Measurements from ENCODE around the gene SCD5.

The SCD5 gene

DNA sequence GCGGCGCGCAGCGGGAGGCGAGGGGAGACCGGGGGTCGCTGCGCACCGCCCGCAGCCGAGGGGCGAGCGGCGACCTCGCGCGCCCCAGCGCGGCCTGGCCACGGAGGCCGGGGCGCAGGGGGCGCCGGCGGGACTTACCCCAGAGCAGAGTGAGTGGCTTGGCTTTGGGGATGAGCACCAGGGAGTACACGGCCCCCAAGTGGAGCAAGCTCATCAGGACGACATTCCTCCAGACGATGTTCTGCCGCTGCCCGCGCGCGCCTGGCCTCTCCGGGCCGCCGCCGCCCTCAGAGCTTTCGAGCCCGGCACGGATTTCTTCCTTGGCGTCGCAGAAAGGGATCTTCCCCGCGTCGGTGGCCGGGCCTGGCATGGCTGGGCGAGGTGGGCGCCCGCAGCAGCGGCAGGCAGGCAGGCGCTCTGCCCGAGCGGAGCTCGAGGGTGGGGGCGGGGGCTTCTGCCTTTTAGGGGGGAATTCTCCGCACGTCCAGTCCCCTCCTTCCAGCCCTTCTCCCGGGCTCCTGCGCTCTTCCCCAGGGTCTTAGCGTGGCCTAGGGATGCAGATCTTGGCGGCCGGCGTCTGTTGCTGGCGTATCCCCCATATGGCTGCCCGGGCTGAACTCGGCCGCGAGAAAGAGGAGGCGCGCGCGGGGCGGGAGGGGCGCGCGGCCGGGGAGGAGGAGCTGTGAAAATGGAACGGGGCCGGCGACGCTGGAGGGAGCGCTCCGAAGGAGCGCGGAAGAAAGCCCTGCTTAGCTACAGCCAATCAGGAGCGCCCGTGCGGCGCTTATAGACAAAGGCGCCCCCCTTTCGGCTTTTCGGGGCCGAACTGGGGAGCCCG lies at the start of gene SCD5:
Gene SCD5 (minus strand): TSS at position 629 of the 838 bp plus-strand sequence. CDS start 259 bp downstream, at position 370.
- Histone ChIP-seq H2AFZ (ENCODE audit: low read length) (peak within 1 kb of the TSS; percentile 68), H3K36me3 (replicated peaks; ENCODE audit: insufficient read depth, low read length) (no peaks in the 10 kb centered on the region), H3K27me3 (replicated peaks; ENCODE audit: insufficient read depth, low read length) (no peaks in the 10 kb centered on the region), H3K4me2 (ENCODE audit: low read depth, low read length) (peak within 1 kb of the TSS; percentile 90), H3K9ac (ENCODE audit: low read length) (peak within 1 kb of the TSS; percentile 23; the same call in 1 of the 2 replicates), H3K9me2 (replicated peaks; ENCODE audit: insufficient read depth, low read length) (no peaks in the 10 kb centered on the region), H3K9me3 (replicated peaks; ENCODE audit: insufficient read depth, low read length) (no peaks in the 10 kb centered on the region), H3K4me3 (ENCODE audit: low read length) (peak within 1 kb of the TSS; percentile 77), H3K27ac (ENCODE audit: low read length) (peak within 1 kb of the TSS; percentile 5; the same call in 1 of the 2 replicates), H3F3A (ENCODE audit: insufficient read depth, low read length) (peaks cover 5% of the 10 kb centered on the region; the same call in 1 of the 2 replicates), H3K4me1 (ENCODE audit: low read length) (peaks cover 9% of the 10 kb centered on the region), H3K79me2 (ENCODE audit: low read length) (no peaks in the 10 kb centered on the region), H4K20me1 (ENCODE audit: insufficient read depth, low read length) (no peaks in the 10 kb centered on the region)
- DNase-seq = peak; percentile 78
- TF ChIP-seq, protein P1, sequence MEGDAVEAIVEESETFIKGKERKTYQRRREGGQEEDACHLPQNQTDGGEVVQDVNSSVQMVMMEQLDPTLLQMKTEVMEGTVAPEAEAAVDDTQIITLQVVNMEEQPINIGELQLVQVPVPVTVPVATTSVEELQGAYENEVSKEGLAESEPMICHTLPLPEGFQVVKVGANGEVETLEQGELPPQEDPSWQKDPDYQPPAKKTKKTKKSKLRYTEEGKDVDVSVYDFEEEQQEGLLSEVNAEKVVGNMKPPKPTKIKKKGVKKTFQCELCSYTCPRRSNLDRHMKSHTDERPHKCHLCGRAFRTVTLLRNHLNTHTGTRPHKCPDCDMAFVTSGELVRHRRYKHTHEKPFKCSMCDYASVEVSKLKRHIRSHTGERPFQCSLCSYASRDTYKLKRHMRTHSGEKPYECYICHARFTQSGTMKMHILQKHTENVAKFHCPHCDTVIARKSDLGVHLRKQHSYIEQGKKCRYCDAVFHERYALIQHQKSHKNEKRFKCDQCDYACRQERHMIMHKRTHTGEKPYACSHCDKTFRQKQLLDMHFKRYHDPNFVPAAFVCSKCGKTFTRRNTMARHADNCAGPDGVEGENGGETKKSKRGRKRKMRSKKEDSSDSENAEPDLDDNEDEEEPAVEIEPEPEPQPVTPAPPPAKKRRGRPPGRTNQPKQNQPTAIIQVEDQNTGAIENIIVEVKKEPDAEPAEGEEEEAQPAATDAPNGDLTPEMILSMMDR (IDR thresholded peaks at IDR 0.05; ENCODE audit: low read length) = no peak
- TF ChIP-seq EZH2 (optimal IDR thresholded peaks at IDR 0.05; ENCODE audit: low read depth, low read length) = no peak
- TF ChIP-seq EZH2phosphoT487 (IDR thresholded peaks at IDR 0.05; ENCODE audit: low read length) = no peak

DNA sequence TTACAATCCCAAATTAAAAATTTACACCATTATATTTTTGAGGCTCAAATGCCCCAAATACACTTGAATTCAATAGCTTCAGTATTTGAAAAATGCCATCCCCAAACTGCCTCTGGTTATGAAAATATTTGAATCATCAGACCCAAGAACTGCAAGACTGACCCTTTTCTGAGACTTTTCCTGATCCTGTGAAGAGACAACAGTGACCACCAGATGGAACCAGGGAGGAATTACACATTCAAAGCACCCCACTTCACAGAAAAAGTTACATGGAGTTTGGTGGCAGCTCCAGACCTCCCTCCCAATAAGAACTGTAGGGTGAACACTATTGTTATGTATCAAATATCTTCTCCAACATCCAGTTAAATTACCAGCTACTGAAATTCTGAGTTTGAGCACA lies 44.0 kb upstream of the SCD5 start:
- H2AFZ ChIP-seq (ENCODE audit: low read length) = no peak overlapping the region
- H3K4me2 ChIP-seq (ENCODE audit: low read depth, low read length) = no peak overlapping the region
- no peaks in the 10 kb centered on the region for H3K4me1 ChIP-seq (ENCODE audit: low read length)
- H4K20me1 ChIP-seq (ENCODE audit: insufficient read depth, low read length) = no peaks in the 10 kb centered on the region
- no peak overlapping the region for H3K4me3 ChIP-seq (ENCODE audit: low read length)
- no peaks in the 10 kb centered on the region for H3F3A ChIP-seq (ENCODE audit: insufficient read depth, low read length)
- H3K9me2 ChIP-seq (replicated peaks; ENCODE audit: insufficient read depth, low read length) = no peaks in the 10 kb centered on the region
- no peaks in the 10 kb centered on the region for H3K27me3 ChIP-seq (replicated peaks; ENCODE audit: insufficient read depth, low read length)
- no peaks in the 10 kb centered on the region for H3K9me3 ChIP-seq (replicated peaks; ENCODE audit: insufficient read depth, low read length)
- TF ChIP-seq, protein P1 (IDR thresholded peaks at IDR 0.05; ENCODE audit: low read length) = no peak; the same call in 1 of the 2 replicates
- TF ChIP-seq EZH2phosphoT487 (IDR thresholded peaks at IDR 0.05; ENCODE audit: low read length) (no peak), EZH2 (optimal IDR thresholded peaks at IDR 0.05; ENCODE audit: low read depth, low read length) (no peak)
- H3K79me2 ChIP-seq (ENCODE audit: low read length) = no peaks in the 10 kb centered on the region
- H3K27ac ChIP-seq (ENCODE audit: low read length) = no peak overlapping the region
- no peaks in the 10 kb centered on the region; the same call in none of the 2 replicates for H3K36me3 ChIP-seq (replicated peaks; ENCODE audit: insufficient read depth, low read length)
- no peak for DNase-seq
- H3K9ac ChIP-seq (ENCODE audit: low read length) = no peak overlapping the region

DNA sequence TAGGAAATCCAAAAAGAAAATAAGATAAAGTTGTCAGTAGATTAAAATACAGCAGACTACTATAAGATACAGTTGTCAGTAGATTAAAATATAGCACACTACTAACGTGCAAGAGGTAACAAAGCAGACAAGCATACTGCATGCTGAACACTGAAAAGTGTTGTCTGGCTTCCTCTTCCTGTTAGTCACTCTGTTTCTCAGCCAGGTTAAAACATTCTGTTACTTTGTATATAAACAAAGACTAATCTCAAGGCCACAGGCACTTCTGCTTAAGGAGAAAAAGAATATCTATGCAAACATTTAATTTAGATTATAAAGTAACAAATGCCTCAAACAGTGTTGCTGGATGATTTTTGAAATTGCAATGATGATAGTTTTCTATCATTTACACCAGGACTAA lies 41.0 kb upstream of the SCD5 start:
- Histone ChIP-seq H3F3A (ENCODE audit: insufficient read depth, low read length) (no peaks in the 10 kb centered on the region), H3K79me2 (ENCODE audit: low read length) (no peaks in the 10 kb centered on the region), H4K20me1 (ENCODE audit: insufficient read depth, low read length) (no peaks in the 10 kb centered on the region), H3K9ac (ENCODE audit: low read length) (no peak overlapping the region), H3K4me2 (ENCODE audit: low read depth, low read length) (no peak overlapping the region), H3K36me3 (replicated peaks; ENCODE audit: insufficient read depth, low read length) (no peaks in the 10 kb centered on the region; the same call in none of the 2 replicates), H2AFZ (ENCODE audit: low read length) (no peak overlapping the region), H3K9me3 (replicated peaks; ENCODE audit: insufficient read depth, low read length) (no peaks in the 10 kb centered on the region), H3K27me3 (replicated peaks; ENCODE audit: insufficient read depth, low read length) (no peaks in the 10 kb centered on the region), H3K4me1 (ENCODE audit: low read length) (no peaks in the 10 kb centered on the region), H3K9me2 (replicated peaks; ENCODE audit: insufficient read depth, low read length) (no peaks in the 10 kb centered on the region), H3K27ac (ENCODE audit: low read length) (no peak overlapping the region), H3K4me3 (ENCODE audit: low read length) (no peak overlapping the region)
- no peak for DNase-seq
- no peak for TF ChIP-seq EZH2phosphoT487 (IDR thresholded peaks at IDR 0.05; ENCODE audit: low read length)
- no peak for TF ChIP-seq EZH2 (optimal IDR thresholded peaks at IDR 0.05; ENCODE audit: low read depth, low read length)
- TF ChIP-seq, protein P1 (IDR thresholded peaks at IDR 0.05; ENCODE audit: low read length) = no peak
